OCI-LY3 (cell line): ENCODE results near the gene ARCN1.
A peak's percentile ranks its signal among the peaks of the same experiment; 100 is the strongest.

Experiments used
- H2AFZ ChIP-seq: fragments of 200-600, 300-600 bp; shearing (Covaris generic); 2 replicates; pipeline ENCODE4 v1.6.0; 2014; ENCODE audit warnings: antibody characterized with exemption, low read depth, low read length
- H3K27ac ChIP-seq: fragments of 200-600, 300-600 bp; sonication (generic); 2 replicates; pipeline ENCODE4 v1.5.1; 2014; ENCODE audit warnings: mild to moderate bottlenecking, low read length, moderate library complexity, mixed read lengths
- H3K27me3 ChIP-seq: fragments of 200-600, 300-600 bp; sonication (generic); 2 replicates; pipeline ENCODE4 v1.6.1; 2014; ENCODE audit warnings: low read depth, low read length, mixed read lengths
- H3K36me3 ChIP-seq: fragments of 200-600, 300-600 bp; sonication (generic); replicated peaks from 2 replicates; pipeline ENCODE3; 2014; ENCODE audit warnings: low read depth, low read length, mixed read lengths
- H3K4me1 ChIP-seq: fragments of 300-600, 200-600 bp; sonication (generic); 2 replicates; pipeline ENCODE4 v1.6.1; 2014; ENCODE audit warnings: low read length, mixed read lengths
- H3K4me2 ChIP-seq: fragments of 200-600, 300-600 bp; sonication (generic); 2 replicates; pipeline ENCODE4 v1.6.1; 2014; ENCODE audit warnings: low read length, mixed read lengths
- H3K4me3 ChIP-seq: fragments of 300-600, 200-600 bp; sonication (generic); 2 replicates; pipeline ENCODE4 v1.5.1; 2014; ENCODE audit warnings: antibody characterized with exemption, mild to moderate bottlenecking, low read length, moderate library complexity
- H3K79me2 ChIP-seq: fragments of 300-600, 200-600 bp; shearing (Covaris generic); 2 replicates; pipeline ENCODE4 v1.6.1; 2014; ENCODE audit warnings: mild to moderate bottlenecking, low read length, mixed read lengths
- H3K9ac ChIP-seq: fragments of 300-600, 200-600 bp; shearing (Covaris generic); 2 replicates; pipeline ENCODE4 v1.6.0; 2014; ENCODE audit warnings: mild to moderate bottlenecking, low read length, moderate library complexity
- H3K9me3 ChIP-seq: fragments of 200-600, 300-600 bp; shearing (Covaris generic); 2 replicates; pipeline ENCODE4 v1.6.1; 2014; ENCODE audit warnings: low read length, mixed read lengths; ENCODE audit not compliant: insufficient read depth
- H4K20me1 ChIP-seq: fragments of 200-600, 300-600 bp; sonication (generic); 2 replicates; pipeline ENCODE4 v1.6.1; 2016; ENCODE audit warnings: low read length, mixed read lengths; ENCODE audit not compliant: insufficient read depth
- EZH2phosphoT487 ChIP-seq: fragments of 200-600 bp; shearing (Covaris generic); IDR thresholded peaks from 2 replicates; pipeline ENCODE4 v1.6.1; 2018; ENCODE audit warnings: antibody characterized with exemption, mixed run types, low read depth
- TF ChIP-seq, protein P1 (sequence below): fragments of 200-600, 300-600 bp; sonication (generic); IDR thresholded peaks from 2 replicates; pipeline ENCODE4 v1.5.1; 2014; ENCODE audit warnings: antibody characterized with exemption, low read length, low read depth

Gene ARCN1

GRCh38 chr11:118547132-118547531 is 25.1 kb upstream of the ARCN1 start:
- Histone ChIP-seq H3K27ac (no peak overlapping the region), H3K4me2 (no peak overlapping the region), H2AFZ (no peak overlapping the region), H3K4me3 (no peak overlapping the region), H3K9me3 (no peaks in the 10 kb centered on the region), H3K27me3 (no peaks in the 10 kb centered on the region), H3K79me2 (no peaks in the 10 kb centered on the region), H3K9ac (no peak overlapping the region), H4K20me1 (no peaks in the 10 kb centered on the region), H3K36me3 (peaks cover 3% of the 10 kb centered on the region), H3K4me1 (no peaks in the 10 kb centered on the region)
- TF ChIP-seq, protein P1, sequence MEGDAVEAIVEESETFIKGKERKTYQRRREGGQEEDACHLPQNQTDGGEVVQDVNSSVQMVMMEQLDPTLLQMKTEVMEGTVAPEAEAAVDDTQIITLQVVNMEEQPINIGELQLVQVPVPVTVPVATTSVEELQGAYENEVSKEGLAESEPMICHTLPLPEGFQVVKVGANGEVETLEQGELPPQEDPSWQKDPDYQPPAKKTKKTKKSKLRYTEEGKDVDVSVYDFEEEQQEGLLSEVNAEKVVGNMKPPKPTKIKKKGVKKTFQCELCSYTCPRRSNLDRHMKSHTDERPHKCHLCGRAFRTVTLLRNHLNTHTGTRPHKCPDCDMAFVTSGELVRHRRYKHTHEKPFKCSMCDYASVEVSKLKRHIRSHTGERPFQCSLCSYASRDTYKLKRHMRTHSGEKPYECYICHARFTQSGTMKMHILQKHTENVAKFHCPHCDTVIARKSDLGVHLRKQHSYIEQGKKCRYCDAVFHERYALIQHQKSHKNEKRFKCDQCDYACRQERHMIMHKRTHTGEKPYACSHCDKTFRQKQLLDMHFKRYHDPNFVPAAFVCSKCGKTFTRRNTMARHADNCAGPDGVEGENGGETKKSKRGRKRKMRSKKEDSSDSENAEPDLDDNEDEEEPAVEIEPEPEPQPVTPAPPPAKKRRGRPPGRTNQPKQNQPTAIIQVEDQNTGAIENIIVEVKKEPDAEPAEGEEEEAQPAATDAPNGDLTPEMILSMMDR, result no peak
- TF ChIP-seq EZH2phosphoT487, result no peak

GRCh38 chr11:118552341-118552740 is 19.9 kb upstream of the ARCN1 start:
- TF ChIP-seq, protein P1, result no peak
- TF ChIP-seq EZH2phosphoT487, result no peak
- Histone ChIP-seq H4K20me1 (no peaks in the 10 kb centered on the region), H3K79me2 (no peaks in the 10 kb centered on the region), H3K4me2 (no peak overlapping the region), H3K9me3 (no peaks in the 10 kb centered on the region), H3K36me3 (peaks cover 9% of the 10 kb centered on the region), H3K9ac (no peak overlapping the region), H3K27ac (no peak overlapping the region), H3K4me3 (no peak overlapping the region), H2AFZ (no peak overlapping the region), H3K27me3 (no peaks in the 10 kb centered on the region), H3K4me1 (no peaks in the 10 kb centered on the region)

- Histone ChIP-seq H2AFZ (no peak overlapping the region), H3K36me3 (peaks cover 8% of the 10 kb centered on the region), H3K27me3 (no peaks in the 10 kb centered on the region), H3K9ac (no peak overlapping the region), H3K4me1 (no peaks in the 10 kb centered on the region), H4K20me1 (no peaks in the 10 kb centered on the region), H3K4me2 (no peak overlapping the region), H3K9me3 (no peaks in the 10 kb centered on the region), H3K4me3 (no peak overlapping the region), H3K79me2 (no peaks in the 10 kb centered on the region), H3K27ac (no peak overlapping the region)
- TF ChIP-seq EZH2phosphoT487, result no peak
- TF ChIP-seq, protein P1, result no peak
Observed at GRCh38 chr11:118560806-118561205, 11.4 kb upstream of the ARCN1 start.

DNA sequence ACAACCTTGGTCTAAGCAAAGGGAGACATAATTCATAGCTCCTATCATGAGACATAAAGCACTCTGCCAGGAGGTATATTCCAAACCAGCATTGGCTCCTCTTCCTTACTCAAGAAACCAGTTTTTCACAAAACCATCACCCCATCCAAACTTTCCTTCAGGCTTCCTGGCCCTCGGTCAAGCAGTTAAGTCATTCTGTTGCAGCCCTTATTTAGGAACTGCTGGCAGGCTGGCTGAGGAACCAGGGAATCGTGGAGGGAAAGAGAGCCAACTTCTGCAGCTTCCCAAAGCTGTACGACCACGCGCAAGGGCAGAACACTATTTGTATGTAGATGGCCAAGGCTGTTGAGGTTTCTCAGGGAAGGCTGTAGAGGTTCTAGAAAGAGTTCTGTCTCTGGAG is 7.2 kb upstream of the ARCN1 start:
- H3K36me3 ChIP-seq, result no peaks in the 10 kb centered on the region
- TF ChIP-seq, protein P1, result no peak
- TF ChIP-seq EZH2phosphoT487, result no peak
- H3K79me2 ChIP-seq, result no peaks in the 10 kb centered on the region
- 0 out of 2 replicates have a peak overlapping the region, but pooled peaks have one; percentile 21 for H3K4me2 ChIP-seq
- no peak overlapping the region for H3K27ac ChIP-seq
- H3K4me1 ChIP-seq, result no peaks in the 10 kb centered on the region
- H3K27me3 ChIP-seq, result no peaks in the 10 kb centered on the region
- no peaks in the 10 kb centered on the region for H4K20me1 ChIP-seq
- H3K9me3 ChIP-seq, result no peaks in the 10 kb centered on the region
- no peak overlapping the region for H3K9ac ChIP-seq
- H3K4me3 ChIP-seq, result no peak overlapping the region
- no peak overlapping the region for H2AFZ ChIP-seq
